ENCODE measurements around the gene BABAM2.

DNA sequence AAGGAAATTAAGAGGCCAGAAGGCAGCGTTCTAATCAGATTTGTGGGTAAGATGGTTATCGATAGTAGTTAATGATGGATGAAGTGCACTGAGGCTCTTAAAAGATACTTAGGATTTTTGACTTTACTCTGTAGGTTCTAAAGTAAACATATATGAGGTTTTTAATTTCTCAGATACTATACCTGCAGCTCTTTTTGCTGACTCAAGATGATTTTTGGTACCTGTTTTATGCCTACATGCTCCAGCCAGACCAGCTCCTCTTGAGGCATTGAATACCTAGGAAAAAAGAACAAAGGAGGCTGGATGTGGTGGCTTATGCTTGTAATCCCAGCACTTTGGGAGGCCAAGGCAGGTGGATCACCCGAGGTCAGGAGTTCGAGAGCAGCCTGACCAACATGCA is 260.5 kb downstream of the BABAM2 start:
- TF ChIP-seq, protein P1, sequence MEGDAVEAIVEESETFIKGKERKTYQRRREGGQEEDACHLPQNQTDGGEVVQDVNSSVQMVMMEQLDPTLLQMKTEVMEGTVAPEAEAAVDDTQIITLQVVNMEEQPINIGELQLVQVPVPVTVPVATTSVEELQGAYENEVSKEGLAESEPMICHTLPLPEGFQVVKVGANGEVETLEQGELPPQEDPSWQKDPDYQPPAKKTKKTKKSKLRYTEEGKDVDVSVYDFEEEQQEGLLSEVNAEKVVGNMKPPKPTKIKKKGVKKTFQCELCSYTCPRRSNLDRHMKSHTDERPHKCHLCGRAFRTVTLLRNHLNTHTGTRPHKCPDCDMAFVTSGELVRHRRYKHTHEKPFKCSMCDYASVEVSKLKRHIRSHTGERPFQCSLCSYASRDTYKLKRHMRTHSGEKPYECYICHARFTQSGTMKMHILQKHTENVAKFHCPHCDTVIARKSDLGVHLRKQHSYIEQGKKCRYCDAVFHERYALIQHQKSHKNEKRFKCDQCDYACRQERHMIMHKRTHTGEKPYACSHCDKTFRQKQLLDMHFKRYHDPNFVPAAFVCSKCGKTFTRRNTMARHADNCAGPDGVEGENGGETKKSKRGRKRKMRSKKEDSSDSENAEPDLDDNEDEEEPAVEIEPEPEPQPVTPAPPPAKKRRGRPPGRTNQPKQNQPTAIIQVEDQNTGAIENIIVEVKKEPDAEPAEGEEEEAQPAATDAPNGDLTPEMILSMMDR (IDR thresholded peaks at IDR 0.05), result no peak
- TF ChIP-seq POLR2A (IDR thresholded peaks at IDR 0.05), result no peak

Data from heart left ventricle (tissue), 13 donors.